Measurements from ENCODE around the gene RFX3. TPM values are rescaled to one million over a fixed set of nuclear protein-coding genes. Genes with fewer than 3 reads are reported as not detected.

RFX3 gene
- total RNA-seq, 1 donor from 2014 or later = 11.8 TPM

DNA sequence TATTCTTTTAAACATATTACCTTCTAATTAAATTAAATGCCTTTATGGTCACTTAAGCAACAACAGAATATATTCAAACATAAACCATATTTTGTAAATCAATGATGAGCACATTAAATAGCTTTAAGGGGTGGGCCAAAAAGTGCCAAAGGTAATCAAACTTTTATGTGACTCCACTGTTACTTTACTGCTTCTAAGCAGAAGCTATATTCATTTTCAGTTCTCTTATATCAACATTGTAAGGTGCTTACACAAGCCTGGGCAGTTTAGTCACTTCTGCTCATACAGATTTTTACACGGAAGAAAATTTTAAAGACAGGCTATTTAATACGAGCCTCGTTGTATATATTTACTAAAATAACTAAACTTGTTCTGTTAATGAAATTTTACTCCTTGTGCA is 29.9 kb downstream of the RFX3 start:
- no peaks in the 10 kb centered on the region for H3K36me3 ChIP-seq
- H3K27me3 ChIP-seq = no peaks in the 10 kb centered on the region
- intact Hi-C loops (cut with DNase I) = no loop called here
- no peaks in the 10 kb centered on the region for H3K4me1 ChIP-seq
- no peak overlapping the region for H3K4me3 ChIP-seq
- H3K9me3 ChIP-seq = no peaks in the 10 kb centered on the region
- no peak overlapping the region for H3K27ac ChIP-seq
- no peak for DNase-seq (ENCODE audit: extremely low spot score in 2 of 2)
- TF ChIP-seq POLR2A (IDR thresholded peaks at IDR 0.05) = no peak
- TF ChIP-seq POLR2AphosphoS5 (IDR thresholded peaks at IDR 0.05; ENCODE audit: insufficient read depth in 1 of 2, low read depth in 1 of 2) = no peak
- TF ChIP-seq, protein P1, sequence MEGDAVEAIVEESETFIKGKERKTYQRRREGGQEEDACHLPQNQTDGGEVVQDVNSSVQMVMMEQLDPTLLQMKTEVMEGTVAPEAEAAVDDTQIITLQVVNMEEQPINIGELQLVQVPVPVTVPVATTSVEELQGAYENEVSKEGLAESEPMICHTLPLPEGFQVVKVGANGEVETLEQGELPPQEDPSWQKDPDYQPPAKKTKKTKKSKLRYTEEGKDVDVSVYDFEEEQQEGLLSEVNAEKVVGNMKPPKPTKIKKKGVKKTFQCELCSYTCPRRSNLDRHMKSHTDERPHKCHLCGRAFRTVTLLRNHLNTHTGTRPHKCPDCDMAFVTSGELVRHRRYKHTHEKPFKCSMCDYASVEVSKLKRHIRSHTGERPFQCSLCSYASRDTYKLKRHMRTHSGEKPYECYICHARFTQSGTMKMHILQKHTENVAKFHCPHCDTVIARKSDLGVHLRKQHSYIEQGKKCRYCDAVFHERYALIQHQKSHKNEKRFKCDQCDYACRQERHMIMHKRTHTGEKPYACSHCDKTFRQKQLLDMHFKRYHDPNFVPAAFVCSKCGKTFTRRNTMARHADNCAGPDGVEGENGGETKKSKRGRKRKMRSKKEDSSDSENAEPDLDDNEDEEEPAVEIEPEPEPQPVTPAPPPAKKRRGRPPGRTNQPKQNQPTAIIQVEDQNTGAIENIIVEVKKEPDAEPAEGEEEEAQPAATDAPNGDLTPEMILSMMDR (IDR thresholded peaks at IDR 0.05) = no peak

DNA sequence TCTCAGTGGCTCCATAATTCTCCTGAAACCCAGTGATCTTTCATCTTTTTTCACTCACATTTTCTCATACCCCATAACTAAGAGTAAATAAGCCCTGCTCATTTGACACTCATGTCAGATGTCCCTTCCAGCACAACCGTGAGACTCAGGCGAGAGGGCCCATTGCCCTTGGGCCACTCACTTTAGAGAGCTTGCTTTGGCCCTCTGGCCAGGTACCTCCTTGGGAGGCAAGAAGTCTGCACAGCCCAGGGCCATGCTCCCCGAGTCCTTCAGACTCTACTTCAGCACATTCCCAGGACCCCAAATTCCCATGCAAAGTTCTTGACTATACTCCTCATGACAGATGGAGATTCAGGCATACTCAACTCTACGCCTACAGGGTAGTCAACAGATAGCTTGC is 33.6 kb downstream of the RFX3 start:
- no peaks in the 10 kb centered on the region for H3K36me3 ChIP-seq
- no peak overlapping the region for H3K27ac ChIP-seq
- H3K9me3 ChIP-seq = no peaks in the 10 kb centered on the region
- TF ChIP-seq POLR2AphosphoS5 (IDR thresholded peaks at IDR 0.05; ENCODE audit: insufficient read depth in 1 of 2, low read depth in 1 of 2) (no peak), POLR2A (IDR thresholded peaks at IDR 0.05) (no peak)
- TF ChIP-seq, protein P1 (IDR thresholded peaks at IDR 0.05) = no peak
- intact Hi-C loops (cut with DNase I) = no loop called here
- no peak overlapping the region for H3K4me3 ChIP-seq
- no peaks in the 10 kb centered on the region for H3K4me1 ChIP-seq
- no peaks in the 10 kb centered on the region for H3K27me3 ChIP-seq
- DNase-seq (ENCODE audit: extremely low spot score in 2 of 2) = no peak

DNA sequence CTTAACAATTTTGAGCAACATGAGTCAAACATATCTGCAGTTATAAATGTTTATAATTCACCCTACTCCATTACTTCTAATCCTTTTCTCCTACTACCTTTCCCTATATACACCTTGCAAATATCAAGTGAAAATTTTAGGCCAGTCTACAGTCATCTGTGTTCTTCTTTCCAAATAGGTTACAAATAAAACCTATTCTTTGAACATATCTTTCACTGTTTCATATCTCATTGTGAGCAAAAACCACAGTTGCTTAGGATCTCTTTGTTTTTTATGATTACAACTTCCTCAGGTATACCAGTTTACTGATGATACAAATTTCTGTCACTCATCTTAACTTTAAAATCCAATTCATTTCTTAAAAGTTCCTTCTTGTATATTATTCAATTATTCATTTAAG is 34.4 kb downstream of the RFX3 start:
- no peaks in the 10 kb centered on the region for H3K9me3 ChIP-seq
- no peak overlapping the region for H3K4me3 ChIP-seq
- H3K27ac ChIP-seq = no peak overlapping the region
- no peaks in the 10 kb centered on the region for H3K27me3 ChIP-seq
- intact Hi-C loops (cut with DNase I) = no loop called here
- H3K4me1 ChIP-seq = no peaks in the 10 kb centered on the region
- TF ChIP-seq POLR2AphosphoS5 (IDR thresholded peaks at IDR 0.05; ENCODE audit: insufficient read depth in 1 of 2, low read depth in 1 of 2) = no peak
- TF ChIP-seq POLR2A (IDR thresholded peaks at IDR 0.05) = no peak
- TF ChIP-seq, protein P1 (IDR thresholded peaks at IDR 0.05) = no peak
- no peaks in the 10 kb centered on the region for H3K36me3 ChIP-seq
- DNase-seq (ENCODE audit: extremely low spot score in 2 of 2) = no peak

GRCh38 chr9:3490957-3491356 is 34.8 kb downstream of the RFX3 start:
- intact Hi-C loops (cut with DNase I) = no loop called here

DNA sequence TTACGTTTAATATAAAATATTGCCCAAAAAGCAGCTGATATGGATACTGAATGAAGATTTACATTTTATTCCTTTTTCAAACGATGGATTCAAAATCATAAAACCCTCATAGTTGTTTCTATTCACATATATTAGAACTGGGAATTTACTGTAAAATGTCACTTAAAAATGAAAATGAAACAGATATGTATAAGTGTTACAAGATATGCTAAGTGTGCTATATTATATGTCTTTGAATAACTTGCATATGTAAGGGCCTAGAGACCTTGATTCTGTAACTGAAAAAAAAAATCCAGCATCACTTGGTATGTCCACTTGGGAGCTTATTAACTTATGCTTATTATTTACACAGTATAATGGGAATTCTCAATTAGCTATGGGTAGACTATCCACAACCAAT is 43.2 kb downstream of the RFX3 start:
- Histone ChIP-seq H3K4me3 (no peak overlapping the region), H3K36me3 (peaks cover 0 to 13% of the 10 kb centered on the region in 2 donors), H3K9me3 (no peaks in the 10 kb centered on the region), H3K4me1 (no peaks in the 10 kb centered on the region), H3K27ac (no peak overlapping the region), H3K27me3 (no peaks in the 10 kb centered on the region)
- TF ChIP-seq POLR2AphosphoS5 (IDR thresholded peaks at IDR 0.05; ENCODE audit: insufficient read depth in 1 of 2, low read depth in 1 of 2) (no peak), POLR2A (IDR thresholded peaks at IDR 0.05) (no peak)
- TF ChIP-seq, protein P1 (IDR thresholded peaks at IDR 0.05) = no peak
- no peak for DNase-seq (ENCODE audit: extremely low spot score in 2 of 2)
- intact Hi-C loops (cut with DNase I) = no loop called here

More at GRCh38 chr9:3490957-3491356, 34.8 kb downstream of the RFX3 start:
- Histone ChIP-seq H3K4me1 (no peaks in the 10 kb centered on the region), H3K36me3 (no peaks in the 10 kb centered on the region), H3K9me3 (no peaks in the 10 kb centered on the region), H3K27ac (no peak overlapping the region), H3K27me3 (no peaks in the 10 kb centered on the region), H3K4me3 (no peak overlapping the region)
- no peak for DNase-seq (ENCODE audit: extremely low spot score in 2 of 2)
- TF ChIP-seq POLR2AphosphoS5 (IDR thresholded peaks at IDR 0.05; ENCODE audit: insufficient read depth in 1 of 2, low read depth in 1 of 2) = no peak
- no peak for TF ChIP-seq POLR2A (IDR thresholded peaks at IDR 0.05)
- TF ChIP-seq, protein P1 (IDR thresholded peaks at IDR 0.05) = no peak
